GM23338 (cell line): ENCODE measurements around the gene PTPRC. TPM values are rescaled to one million over a fixed set of nuclear protein-coding genes. Genes with fewer than 3 reads are reported as not detected.

Experiments
- ATAC-seq: fragments of 200-7000 bp; cut with Tn5 transposase; 3 replicates; pipeline ENCODE4 v1.9.1; 2020
- DNase-seq: peaks from one replicate; pipeline ENCODE4 v3.0.0-alpha.2; 2015; ENCODE audit warnings: low spot score
- H2AFZ ChIP-seq: fragments of 200-600 bp; sonication (generic); 2 replicates; pipeline ENCODE4 v1.8.0; 2016; ENCODE audit warnings: antibody characterized with exemption, mild to moderate bottlenecking, moderate library complexity
- H3F3A ChIP-seq: fragments of 200-600 bp; sonication (generic); replicated peaks from 2 replicates; pipeline ENCODE4 v1.8.0; 2017; ENCODE audit warnings: antibody characterized with exemption, mixed run types, low read depth
- H3K27ac ChIP-seq: fragments of 200-600 bp; sonication (generic); 2 replicates; pipeline ENCODE4 v1.6.1; 2016; ENCODE audit warnings: low read depth
- H3K27me3 ChIP-seq: fragments of 200-600 bp; sonication (generic); 2 replicates; pipeline ENCODE4 v1.8.0; 2016; ENCODE audit warnings: mild to moderate bottlenecking, mixed run types, moderate library complexity; ENCODE audit not compliant: insufficient read depth
- H3K36me3 ChIP-seq: fragments of 200-600 bp; sonication (generic); 2 replicates; pipeline ENCODE4 v1.8.0; 2016; ENCODE audit warnings: mild to moderate bottlenecking; ENCODE audit not compliant: insufficient read depth
- H3K4me1 ChIP-seq: fragments of 200-600 bp; sonication (generic); 2 replicates; pipeline ENCODE4 v1.8.0; 2016; ENCODE audit warnings: mild to moderate bottlenecking, moderate library complexity; ENCODE audit not compliant: insufficient read depth
- H3K4me2 ChIP-seq: fragments of 200-600 bp; sonication (generic); 2 replicates; pipeline ENCODE4 v1.7.1; 2017; ENCODE audit warnings: mixed run types
- H3K4me3 ChIP-seq: fragments of 200-600 bp; sonication (generic); 2 replicates; pipeline ENCODE4 v1.6.1; 2016; ENCODE audit warnings: mixed run types
- H3K79me2 ChIP-seq: fragments of 200-600 bp; sonication (generic); replicated peaks from 2 replicates; pipeline ENCODE4 v1.8.0; 2017; ENCODE audit warnings: mild to moderate bottlenecking; ENCODE audit not compliant: insufficient read depth
- H3K9me2 ChIP-seq: fragments of 200-600 bp; sonication (generic); 2 replicates; pipeline ENCODE4 v1.8.0; 2017; ENCODE audit not compliant: insufficient read depth
- H4K20me1 ChIP-seq: fragments of 200-600 bp; sonication (generic); replicated peaks from 2 replicates; pipeline ENCODE4 v1.8.0; 2017; ENCODE audit warnings: mild to moderate bottlenecking; ENCODE audit not compliant: insufficient read depth
- H3K27ac Mint-ChIP-seq: 2 replicates; pipeline ENCODE4 v1.8.0; 2020; ENCODE audit warnings: inconsistent platforms, mild to moderate bottlenecking, moderate library complexity, mixed read lengths
- H3K27me3 Mint-ChIP-seq: 3 replicates; pipeline ENCODE4 v1.8.0; 2022; ENCODE audit warnings: low read depth, mild to moderate bottlenecking, moderate library complexity, mixed read lengths, inconsistent platforms; ENCODE audit not compliant: insufficient read depth, poor library complexity
- H3K36me3 Mint-ChIP-seq: 3 replicates; pipeline ENCODE4 v1.8.0; 2021; ENCODE audit warnings: low read depth, mild to moderate bottlenecking, inconsistent platforms, moderate library complexity, mixed read lengths
- H3K4me1 Mint-ChIP-seq: 3 replicates; pipeline ENCODE4 v1.8.0; 2020; ENCODE audit warnings: mild to moderate bottlenecking, inconsistent platforms, mixed read lengths
- H3K4me3 Mint-ChIP-seq: 3 replicates; pipeline ENCODE4 v1.8.0; 2021; ENCODE audit warnings: moderate library complexity, mild to moderate bottlenecking, inconsistent platforms, mixed read lengths
- H3K9me3 Mint-ChIP-seq: 3 replicates; pipeline ENCODE4 v1.8.0; 2020; ENCODE audit warnings: moderate library complexity, mild to moderate bottlenecking, inconsistent platforms, mixed read lengths
- CREB1 ChIP-seq: fragments of 250-450 bp; sonication (Bioruptor Pico); IDR thresholded peaks from 2 replicates; pipeline ENCODE4 v1.5.0; 2020; ENCODE audit warnings: low read depth, mild to moderate bottlenecking, moderate library complexity
- EZH2phosphoT487 ChIP-seq: fragments of 200-600 bp; sonication (generic); IDR thresholded peaks from one replicate; pipeline ENCODE4 v1.8.1; 2018; ENCODE audit warnings: antibody characterized with exemption; ENCODE audit not compliant: unreplicated experiment
- NANOG ChIP-seq: IDR thresholded peaks from 2 replicates; pipeline ENCODE4 v1.6.1; 2016; ENCODE audit warnings: antibody characterized with exemption, borderline replicate concordance
- POLR2AphosphoS5 ChIP-seq: IDR thresholded peaks from 2 replicates; pipeline ENCODE4 v1.6.1; 2016; ENCODE audit warnings: antibody characterized with exemption, low read depth
- ZNF114 ChIP-seq: fragments of 250-450 bp; sonication (Bioruptor Pico); IDR thresholded peaks from 2 replicates; pipeline ENCODE4 v1.5.0; 2020; ENCODE audit warnings: mild to moderate bottlenecking, moderate library complexity
- ZNF331 ChIP-seq: fragments of 250-450 bp; sonication (Bioruptor Pico); IDR thresholded peaks from 2 replicates; pipeline ENCODE4 v1.5.0; 2020; ENCODE audit warnings: low read depth, mild to moderate bottlenecking, moderate library complexity
- long read RNA-seq: library from polyadenylated mRNA; unstranded; transcript quantifications from one replicate; pipeline ENCODE4 v2.0.0, GENCODE V29; 2020; ENCODE audit not compliant: unreplicated experiment
- polyA plus RNA-seq: library from polyadenylated mRNA; unstranded; fragments of >200 nt; fragmentation: Nextera tagmentation; extraction: Ambion mirVana; gene quantifications from 2 replicates; pipeline ENCODE4 v1.2.1, GENCODE V29; 2016
- total RNA-seq: library from RNA; depleted of rRNA; stranded (reverse); fragments of >200 nt; shearing (Covaris generic); gene quantifications from 2 replicates; pipeline ENCODE4 v1.2.3, GENCODE V29; 2014; rRNA removed
- TF ChIP-seq, protein P1 (sequence below), 2 experiments: fragments of 200-600 bp in 1 of 2; sonication (generic) in 1 of 2; conservative IDR thresholded peaks; 2 replicates each; pipeline versions ENCODE4 v1.5.1 to v1.6.1; 2016 to 2017; ENCODE audit warnings: antibody characterized with exemption in 2 of 2, low read depth in 2 of 2, mild to moderate bottlenecking in 2 of 2, moderate library complexity in 1 of 2

The PTPRC gene, protein sequence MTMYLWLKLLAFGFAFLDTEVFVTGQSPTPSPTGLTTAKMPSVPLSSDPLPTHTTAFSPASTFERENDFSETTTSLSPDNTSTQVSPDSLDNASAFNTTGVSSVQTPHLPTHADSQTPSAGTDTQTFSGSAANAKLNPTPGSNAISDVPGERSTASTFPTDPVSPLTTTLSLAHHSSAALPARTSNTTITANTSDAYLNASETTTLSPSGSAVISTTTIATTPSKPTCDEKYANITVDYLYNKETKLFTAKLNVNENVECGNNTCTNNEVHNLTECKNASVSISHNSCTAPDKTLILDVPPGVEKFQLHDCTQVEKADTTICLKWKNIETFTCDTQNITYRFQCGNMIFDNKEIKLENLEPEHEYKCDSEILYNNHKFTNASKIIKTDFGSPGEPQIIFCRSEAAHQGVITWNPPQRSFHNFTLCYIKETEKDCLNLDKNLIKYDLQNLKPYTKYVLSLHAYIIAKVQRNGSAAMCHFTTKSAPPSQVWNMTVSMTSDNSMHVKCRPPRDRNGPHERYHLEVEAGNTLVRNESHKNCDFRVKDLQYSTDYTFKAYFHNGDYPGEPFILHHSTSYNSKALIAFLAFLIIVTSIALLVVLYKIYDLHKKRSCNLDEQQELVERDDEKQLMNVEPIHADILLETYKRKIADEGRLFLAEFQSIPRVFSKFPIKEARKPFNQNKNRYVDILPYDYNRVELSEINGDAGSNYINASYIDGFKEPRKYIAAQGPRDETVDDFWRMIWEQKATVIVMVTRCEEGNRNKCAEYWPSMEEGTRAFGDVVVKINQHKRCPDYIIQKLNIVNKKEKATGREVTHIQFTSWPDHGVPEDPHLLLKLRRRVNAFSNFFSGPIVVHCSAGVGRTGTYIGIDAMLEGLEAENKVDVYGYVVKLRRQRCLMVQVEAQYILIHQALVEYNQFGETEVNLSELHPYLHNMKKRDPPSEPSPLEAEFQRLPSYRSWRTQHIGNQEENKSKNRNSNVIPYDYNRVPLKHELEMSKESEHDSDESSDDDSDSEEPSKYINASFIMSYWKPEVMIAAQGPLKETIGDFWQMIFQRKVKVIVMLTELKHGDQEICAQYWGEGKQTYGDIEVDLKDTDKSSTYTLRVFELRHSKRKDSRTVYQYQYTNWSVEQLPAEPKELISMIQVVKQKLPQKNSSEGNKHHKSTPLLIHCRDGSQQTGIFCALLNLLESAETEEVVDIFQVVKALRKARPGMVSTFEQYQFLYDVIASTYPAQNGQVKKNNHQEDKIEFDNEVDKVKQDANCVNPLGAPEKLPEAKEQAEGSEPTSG (N-terminal part only)
- total RNA-seq (0.10 TPM in 1 of 2 replicates, not detected in the other), polyA plus RNA-seq (0.43 and 0.52 TPM in 2 replicates)
- long read RNA-seq: 0 reads

DNA sequence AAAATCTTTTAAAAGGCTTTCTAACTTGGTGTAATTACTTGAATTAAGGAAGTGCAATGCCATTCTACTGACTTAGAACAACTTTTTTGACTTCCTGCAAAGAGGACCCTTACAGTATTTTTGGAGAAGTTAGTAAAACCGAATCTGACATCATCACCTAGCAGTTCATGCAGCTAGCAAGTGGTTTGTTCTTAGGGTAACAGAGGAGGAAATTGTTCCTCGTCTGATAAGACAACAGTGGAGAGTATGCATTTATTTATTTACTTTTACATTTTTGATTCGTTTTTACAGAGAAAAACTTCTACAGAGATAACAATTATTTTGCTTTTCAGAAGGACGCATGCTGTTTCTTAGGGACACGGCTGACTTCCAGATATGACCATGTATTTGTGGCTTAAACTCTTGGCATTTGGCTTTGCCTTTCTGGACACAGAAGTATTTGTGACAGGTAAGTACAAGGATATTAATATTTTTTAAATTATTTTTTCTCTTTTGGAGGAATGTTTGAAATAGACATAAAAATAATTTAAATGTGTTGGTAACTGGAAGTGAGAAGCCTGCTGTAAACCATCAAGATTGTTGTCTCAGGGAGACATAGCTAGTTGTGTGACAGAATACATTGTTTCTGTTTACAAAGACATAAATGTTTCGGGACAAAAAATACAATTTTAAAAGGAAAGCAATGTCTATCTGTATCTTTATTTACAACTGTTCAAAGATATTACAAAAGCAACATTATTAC lies at the start of gene PTPRC:
PTPRC (plus strand) TSS at position 147 of the 742 bp plus-strand sequence; CDS start at position 376, 229 bp downstream.
- Histone ChIP-seq H4K20me1 (no peaks in the 10 kb centered on the region), H3K36me3 (no peaks in the 10 kb centered on the region), H3K9me2 (no peaks in the 10 kb centered on the region), H3K4me3 (no peak within 1 kb of the TSS), H3F3A (no peaks in the 10 kb centered on the region), H3K4me2 (no peak within 1 kb of the TSS), H3K79me2 (no peaks in the 10 kb centered on the region), H3K27ac (no peak within 1 kb of the TSS), H3K27me3 (no peaks in the 10 kb centered on the region), H2AFZ (peak within 1 kb of the TSS; percentile 79), H3K4me1 (no peaks in the 10 kb centered on the region)
- no peak within 1 kb of the TSS for H3K4me3 Mint-ChIP-seq
- no peaks in the 10 kb centered on the region for H3K36me3 Mint-ChIP-seq
- no peaks in the 10 kb centered on the region for H3K27me3 Mint-ChIP-seq
- no peaks in the 10 kb centered on the region for H3K9me3 Mint-ChIP-seq
- H3K27ac Mint-ChIP-seq: no peak within 1 kb of the TSS
- no peak for DNase-seq
- peaks cover 4% of the 10 kb centered on the region; the same call in 2 of the 3 replicates for H3K4me1 Mint-ChIP-seq
- TF ChIP-seq, protein P1, sequence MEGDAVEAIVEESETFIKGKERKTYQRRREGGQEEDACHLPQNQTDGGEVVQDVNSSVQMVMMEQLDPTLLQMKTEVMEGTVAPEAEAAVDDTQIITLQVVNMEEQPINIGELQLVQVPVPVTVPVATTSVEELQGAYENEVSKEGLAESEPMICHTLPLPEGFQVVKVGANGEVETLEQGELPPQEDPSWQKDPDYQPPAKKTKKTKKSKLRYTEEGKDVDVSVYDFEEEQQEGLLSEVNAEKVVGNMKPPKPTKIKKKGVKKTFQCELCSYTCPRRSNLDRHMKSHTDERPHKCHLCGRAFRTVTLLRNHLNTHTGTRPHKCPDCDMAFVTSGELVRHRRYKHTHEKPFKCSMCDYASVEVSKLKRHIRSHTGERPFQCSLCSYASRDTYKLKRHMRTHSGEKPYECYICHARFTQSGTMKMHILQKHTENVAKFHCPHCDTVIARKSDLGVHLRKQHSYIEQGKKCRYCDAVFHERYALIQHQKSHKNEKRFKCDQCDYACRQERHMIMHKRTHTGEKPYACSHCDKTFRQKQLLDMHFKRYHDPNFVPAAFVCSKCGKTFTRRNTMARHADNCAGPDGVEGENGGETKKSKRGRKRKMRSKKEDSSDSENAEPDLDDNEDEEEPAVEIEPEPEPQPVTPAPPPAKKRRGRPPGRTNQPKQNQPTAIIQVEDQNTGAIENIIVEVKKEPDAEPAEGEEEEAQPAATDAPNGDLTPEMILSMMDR (conservative IDR thresholded peaks at IDR 0.05; ENCODE audit: low read depth in 2 of 2): no peak
- no peak for TF ChIP-seq ZNF331
- no peak for ATAC-seq

DNA sequence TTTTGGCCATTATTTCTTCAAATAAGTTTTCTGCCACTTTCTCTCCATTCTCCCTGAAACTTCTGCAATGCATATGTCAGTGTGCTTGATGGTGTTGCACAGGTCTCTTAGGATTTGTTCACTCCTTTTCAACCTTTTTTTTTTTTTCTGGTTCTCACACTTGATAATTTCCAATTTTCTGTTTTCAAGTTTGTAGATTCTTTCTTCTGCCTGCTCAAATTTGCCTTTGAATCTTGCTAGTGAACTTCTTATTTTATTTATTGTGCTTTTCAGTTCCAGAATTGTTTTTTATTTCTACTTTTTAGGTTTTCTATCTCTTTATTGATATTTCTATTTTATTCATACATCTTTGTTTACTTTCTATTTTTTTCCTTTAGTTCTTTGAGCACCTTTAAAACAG lies 48.4 kb upstream of the PTPRC start:
- Histone ChIP-seq H3K4me1 (no peaks in the 10 kb centered on the region), H3K4me3 (no peak overlapping the region), H3K9me2 (no peaks in the 10 kb centered on the region), H3F3A (no peaks in the 10 kb centered on the region), H2AFZ (peak overlapping the region; percentile 39; the same call in 1 of the 2 replicates), H3K36me3 (no peaks in the 10 kb centered on the region), H3K27me3 (no peaks in the 10 kb centered on the region), H3K27ac (no peak overlapping the region), H4K20me1 (no peaks in the 10 kb centered on the region), H3K4me2 (no peak overlapping the region), H3K79me2 (no peaks in the 10 kb centered on the region)
- TF ChIP-seq EZH2phosphoT487 (no peak), ZNF114 (CRISPR knock-in tag) (no peak), ZNF331 (no peak), POLR2AphosphoS5 (no peak), CREB1 (no peak), NANOG (no peak)
- Mint-ChIP-seq H3K9me3 (peaks cover 4% of the 10 kb centered on the region; the same call in 2 of the 3 replicates), H3K4me3 (no peak overlapping the region), H3K4me1 (no peaks in the 10 kb centered on the region), H3K27me3 (no peaks in the 10 kb centered on the region), H3K27ac (0 out of 2 replicates have a peak overlapping the region, but pooled peaks have one; percentile 12), H3K36me3 (no peaks in the 10 kb centered on the region; the same call in 2 of the 3 replicates)
- DNase-seq (no peak), ATAC-seq (no peak)
